HG02970 (cell line): Measurements from ENCODE around the gene ZMYND12.

Experiments used
- ATAC-seq: cut with Tn5 transposase; IDR thresholded peaks from one replicate; pipeline ENCODE4 v1.9.1; 2021; ENCODE audit warnings: mild to moderate bottlenecking, moderate library complexity, moderate number of reproducible peaks; ENCODE audit not compliant: unreplicated experiment, low FRiP score

The ZMYND12 gene

DNA sequence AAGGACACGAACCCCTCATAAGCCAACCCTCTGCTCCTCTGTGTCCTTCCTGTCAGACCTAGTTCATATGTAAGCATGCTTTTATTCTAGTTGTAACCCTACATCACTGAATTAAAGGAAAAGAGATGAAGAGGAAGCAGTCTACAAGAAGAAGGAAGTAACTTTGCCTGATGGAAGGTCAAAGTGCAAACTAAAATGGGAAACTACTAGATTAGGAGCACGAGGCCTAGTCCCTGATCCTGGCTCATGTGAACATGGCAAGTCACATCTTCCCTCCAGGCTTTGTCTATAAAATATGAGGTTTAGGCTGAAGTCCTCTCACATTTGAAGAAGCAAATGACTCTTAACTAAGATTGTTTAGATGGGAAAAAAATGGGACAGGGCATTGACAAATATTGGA lies 13.2 kb downstream of the ZMYND12 start:
- no peak for ATAC-seq

DNA sequence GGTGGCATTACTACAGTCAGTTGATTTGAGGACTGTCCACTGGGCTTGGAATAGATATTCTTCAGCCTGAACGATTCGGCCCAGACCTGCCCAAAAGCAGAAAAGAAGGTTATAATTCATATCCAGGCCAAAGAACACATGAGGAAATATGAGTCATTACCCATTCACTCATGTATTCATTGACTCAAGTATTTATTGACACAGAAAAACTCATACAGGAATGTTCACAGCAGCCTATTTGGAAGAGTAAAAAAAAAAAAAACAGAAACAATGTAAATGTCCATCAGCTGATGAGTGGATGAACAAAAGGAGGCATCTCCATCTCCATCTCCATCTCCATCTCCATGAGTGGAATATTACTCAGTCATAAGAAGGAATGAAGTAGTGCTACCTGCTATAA lies 15.9 kb downstream of the ZMYND12 start:
- ATAC-seq = no peak

DNA sequence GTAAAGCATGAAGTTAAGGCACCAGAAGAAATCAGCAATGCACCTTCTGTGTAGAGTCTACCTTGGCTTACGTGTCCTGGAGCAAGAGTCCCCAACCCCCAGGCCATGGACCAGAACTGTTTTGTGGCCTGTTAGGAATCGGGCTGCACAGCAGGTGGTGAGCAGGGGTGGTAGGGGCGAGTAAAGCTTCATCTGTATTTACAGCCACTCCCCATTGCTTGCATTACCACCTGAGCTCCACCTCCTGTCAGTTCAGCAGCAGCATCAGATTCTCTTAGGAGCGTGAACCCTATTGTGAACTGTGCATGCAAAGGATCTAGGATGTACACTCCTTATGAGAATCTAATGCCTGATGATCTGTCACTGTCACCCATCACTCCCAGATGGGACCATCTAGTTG lies 21.5 kb downstream of the ZMYND12 start:
- ATAC-seq = no peak

DNA sequence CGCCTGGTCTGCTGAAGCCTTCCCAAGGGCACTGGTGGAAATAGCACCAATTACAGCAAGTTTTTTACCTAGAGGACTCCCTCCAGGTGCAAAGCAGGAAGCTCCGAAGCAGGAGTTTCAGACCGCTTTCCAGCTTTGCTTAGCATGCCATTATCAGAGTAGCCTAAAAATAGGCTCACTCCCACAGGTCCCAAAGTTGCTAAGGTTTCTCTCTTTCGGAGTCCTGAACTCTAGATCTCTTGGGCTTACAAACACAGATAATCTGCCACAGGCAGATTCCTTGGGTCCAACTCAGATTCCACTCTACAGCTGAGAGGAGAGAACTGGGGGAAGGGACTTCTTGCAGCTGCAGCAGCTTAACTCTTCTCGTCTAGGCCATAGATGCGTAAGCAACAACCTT lies 22.5 kb downstream of the ZMYND12 start:
- no peak for ATAC-seq

DNA sequence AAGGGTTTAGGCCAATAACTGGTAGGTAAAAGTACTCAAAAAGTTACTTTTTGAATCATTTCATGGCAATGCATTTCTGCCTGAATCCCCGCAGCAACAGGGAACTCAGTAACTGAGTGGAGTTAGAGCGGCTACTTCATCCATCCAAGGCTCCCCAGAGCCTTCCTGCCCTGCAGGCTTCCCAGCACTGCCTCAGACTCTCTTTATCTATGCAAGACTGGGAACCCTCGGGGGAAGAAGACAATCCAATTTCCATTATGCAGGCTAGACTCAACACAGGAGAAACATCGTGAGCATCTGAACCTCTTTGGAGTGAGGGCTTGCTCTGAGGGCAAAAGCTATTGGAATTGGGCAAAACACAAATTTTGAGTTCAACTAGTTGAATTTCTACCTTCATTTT lies 23.1 kb downstream of the ZMYND12 start:
- ATAC-seq = no peak

DNA sequence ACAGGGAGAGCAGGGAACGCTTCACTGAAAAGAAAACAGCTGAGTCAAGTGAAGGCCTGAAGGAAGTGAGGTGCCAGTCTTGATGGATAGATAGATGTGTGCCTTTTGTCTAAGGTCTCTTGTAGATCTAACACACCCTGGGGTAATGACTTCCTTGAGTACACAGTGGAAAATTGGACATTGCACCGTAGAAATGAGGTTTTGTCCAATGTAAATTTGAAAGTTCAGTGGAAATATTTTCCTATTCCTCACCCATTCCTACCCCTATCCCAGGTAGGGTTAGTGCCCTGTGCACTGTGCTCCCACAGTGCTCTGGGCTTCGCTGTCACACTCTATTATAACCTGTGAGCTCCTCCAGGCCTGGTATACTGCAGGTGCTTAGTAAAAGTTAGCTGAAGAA lies 24.3 kb downstream of the ZMYND12 start:
- ATAC-seq = no peak

DNA sequence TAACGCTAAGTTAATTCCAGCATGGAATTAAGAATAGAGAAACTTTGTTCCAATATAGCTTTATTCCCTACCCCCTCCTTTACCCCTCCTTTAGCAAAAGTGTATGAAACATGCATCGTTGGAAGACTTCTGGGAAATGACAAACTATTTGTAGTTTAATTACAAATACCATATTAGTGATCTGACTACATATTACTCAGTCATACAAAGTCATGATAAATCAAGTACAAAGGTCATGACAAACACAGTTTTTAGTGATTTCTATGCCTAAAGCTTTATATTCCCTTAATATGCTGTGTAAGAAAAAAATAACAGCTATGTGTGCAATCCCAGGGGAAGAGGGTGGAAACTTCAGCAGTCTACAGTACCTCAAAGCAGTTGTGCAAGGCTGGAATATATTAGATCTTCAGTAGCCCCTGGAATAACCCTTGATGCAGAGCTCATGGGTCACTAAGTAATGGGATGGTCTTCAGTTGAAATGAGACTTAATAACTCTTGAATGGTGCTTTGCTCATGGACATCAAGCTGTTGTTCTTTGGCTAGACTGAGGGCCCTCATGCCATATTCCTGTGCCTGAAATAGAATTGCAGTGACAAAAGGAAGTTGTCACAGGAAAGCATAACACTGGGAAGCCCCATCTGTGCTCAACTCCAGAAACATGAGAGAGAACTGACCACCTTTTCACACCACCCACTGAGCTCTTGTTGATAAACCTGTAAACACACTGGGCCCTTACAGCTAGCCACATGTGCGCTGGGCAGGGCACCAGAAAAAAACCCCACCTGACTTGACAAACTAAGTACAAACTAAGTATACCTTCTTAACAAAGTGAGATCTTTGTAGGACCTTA lies 25.3 kb downstream of the ZMYND12 start:
- no peak for ATAC-seq

DNA sequence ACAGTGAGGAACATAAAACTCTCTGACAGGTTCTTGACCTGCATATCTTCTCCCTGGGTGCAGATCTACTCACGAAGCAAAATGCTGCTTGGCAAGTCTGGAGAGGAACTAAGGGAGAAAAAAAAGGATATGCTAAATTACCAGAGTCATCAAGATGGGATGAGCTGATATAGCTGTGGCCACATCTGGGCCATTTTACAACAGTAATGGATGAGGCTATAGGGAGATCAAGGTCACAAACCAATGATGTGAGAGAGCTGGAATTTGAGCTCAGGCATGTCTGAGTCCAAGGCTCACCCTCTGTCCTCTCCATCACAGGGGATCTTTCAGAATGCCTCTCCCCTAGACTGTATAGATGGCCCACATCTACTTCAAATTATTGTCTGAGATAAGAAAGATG lies 26.2 kb downstream of the ZMYND12 start:
- ATAC-seq = no peak

DNA sequence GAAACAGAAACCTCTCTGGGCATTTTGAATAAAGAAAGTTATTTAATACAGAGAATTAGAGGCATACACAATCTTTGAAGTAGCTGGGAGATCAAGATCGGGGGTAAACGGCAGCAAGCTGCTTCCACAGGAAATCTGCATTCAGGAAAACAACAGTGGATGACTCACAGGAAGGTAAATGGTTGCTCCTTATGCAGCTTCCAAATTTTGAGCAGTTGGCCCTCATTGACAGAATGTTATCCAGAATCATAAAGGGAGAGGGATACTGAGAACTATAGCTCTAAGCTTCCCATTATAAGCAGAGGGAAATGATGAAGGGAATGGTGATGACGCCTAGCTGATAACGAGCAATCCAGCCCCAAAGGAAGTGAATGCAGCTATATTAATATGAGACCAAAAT lies 28.6 kb downstream of the ZMYND12 start:
- no peak for ATAC-seq

DNA sequence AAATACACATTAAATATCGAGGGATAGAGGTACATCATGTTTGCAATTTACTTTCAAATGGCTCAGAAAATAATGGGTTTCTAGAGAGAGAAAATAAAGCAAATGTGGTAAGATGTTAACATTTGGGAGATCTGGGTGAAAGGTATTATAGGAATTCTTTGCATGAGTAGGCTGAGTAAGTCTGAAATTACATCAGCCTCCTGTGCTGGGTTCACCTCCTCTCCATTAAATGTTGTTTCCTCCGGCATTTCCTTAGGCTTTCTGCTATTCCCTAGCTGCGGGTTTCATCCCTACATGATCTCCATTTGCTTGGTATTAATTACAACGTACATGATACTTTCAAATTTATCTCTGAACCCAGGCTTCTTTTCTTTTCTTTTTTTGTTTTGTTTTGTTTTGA lies 31.6 kb downstream of the ZMYND12 start:
- no peak for ATAC-seq

DNA sequence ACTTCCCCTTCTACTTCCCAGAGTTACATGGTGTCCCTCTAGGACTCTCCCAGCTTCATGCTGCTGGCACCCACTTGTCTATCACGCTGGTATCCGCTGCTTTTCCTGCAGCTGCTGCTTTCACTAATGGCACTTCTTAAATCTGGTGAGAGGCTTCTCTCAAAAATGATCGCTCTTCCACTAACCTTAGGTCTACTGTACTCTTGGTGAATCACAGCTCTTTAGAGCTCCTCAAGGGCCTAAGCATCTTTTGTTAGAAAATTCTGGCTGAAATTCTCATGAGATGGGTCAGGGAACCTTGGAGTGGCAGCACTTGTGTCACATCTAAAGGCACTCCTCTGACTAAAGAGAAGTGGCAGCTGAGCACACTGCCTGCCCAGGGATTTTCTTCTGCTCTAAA lies 32.1 kb downstream of the ZMYND12 start:
- no peak for ATAC-seq

DNA sequence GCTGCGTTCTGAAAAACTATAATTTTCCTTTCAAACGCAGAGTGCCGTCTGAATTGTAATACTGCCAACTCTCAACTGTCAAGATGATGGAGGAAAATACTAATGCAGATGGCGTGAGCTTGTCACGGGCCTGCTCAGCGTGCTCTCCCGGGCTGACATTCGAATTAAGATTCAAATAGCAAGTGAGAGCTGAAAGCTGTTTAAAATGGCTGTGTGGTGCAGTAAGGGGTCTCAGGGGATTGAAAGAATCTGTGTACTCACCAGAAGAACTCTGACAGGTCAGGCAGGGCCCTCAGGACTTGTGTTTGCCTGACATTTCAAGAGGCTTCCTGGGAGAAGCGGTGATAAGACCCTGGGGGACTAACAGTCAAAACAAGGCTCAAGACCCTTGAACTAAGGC lies 33.1 kb downstream of the ZMYND12 start:
- ATAC-seq = no peak

DNA sequence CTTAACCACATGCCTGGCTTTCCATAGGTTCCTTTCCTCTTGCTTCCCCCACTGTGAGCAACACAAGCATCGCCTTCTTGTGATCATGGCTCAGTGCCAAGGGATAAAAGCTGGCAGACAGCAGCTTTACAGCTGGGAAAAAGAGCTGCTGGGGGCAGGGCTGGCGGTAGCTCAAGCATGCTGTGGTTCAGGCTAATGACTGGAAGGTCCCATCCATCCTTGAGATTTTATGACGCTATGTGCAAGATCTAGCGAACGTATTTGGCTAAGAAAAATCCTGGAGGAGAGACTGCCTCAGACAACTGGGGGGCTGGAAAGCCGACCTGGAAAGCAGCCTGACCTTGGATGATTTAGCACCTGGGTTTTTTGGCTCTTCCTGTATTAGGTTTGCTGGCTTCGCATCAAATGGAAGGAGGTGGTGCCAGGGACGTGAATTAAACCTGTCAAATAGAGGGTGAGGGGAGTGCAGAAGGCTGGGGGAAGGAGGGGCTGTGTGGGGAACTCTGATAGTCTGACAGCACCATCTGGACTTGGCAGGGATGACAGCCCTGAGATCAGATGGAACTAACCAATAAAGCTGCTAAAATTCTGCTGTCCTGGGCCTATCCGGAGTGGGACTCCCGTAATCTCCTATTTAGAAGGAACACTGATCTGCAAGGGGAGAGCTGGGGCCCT lies 34.8 kb downstream of the ZMYND12 start:
- ATAC-seq = no peak

DNA sequence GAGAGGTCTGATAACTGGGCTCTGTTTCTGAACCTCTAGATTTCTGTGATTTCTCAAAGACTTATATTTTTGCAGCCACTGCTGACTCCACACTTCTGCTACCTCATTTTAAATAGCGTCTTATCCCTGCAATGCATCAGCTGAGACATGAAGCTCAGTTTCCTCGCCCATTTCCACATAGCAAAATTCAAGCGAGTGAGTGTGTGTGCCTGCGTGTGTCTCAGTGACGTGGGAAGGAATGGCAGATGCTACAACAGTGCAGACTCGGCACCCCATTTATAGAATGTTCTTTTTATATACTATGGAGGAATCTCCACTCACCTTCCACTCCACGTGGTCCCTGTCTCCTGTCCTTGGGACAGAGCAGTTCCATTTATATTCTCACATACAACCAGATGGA lies 35.7 kb downstream of the ZMYND12 start:
- no peak for ATAC-seq

DNA sequence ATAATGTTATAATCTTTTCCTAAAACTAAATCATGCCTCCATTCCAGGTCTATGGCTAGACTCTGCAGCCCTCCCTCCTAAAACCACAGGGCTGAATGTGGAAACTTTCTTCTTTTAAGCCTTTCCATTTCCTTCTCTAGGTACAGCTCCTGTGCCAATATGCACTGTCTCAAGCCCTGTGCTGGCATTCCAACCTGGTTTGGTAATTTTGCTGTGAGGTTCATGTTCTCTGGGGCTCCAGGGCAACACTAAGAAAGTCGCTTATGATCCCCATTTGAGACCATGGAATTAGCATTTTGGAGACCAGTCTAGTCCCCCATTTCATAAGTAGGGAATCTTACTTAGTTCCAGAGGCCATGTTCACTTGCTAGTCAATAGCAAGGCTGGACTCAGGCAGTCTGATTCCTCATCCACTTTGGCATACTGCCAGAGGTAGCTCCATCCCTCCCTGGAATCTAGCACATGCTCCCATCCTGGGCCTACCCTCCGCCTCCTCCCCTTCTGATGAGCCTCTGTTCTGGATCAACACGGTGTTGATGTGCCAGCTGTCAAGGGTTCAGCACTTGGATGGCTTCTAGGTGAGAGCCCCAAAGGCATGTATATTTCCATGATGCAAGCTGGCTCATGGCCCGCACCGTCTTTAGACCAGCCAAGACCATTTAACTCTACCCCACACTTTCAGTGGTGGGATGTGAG lies 36.5 kb downstream of the ZMYND12 start:
- ATAC-seq = no peak

DNA sequence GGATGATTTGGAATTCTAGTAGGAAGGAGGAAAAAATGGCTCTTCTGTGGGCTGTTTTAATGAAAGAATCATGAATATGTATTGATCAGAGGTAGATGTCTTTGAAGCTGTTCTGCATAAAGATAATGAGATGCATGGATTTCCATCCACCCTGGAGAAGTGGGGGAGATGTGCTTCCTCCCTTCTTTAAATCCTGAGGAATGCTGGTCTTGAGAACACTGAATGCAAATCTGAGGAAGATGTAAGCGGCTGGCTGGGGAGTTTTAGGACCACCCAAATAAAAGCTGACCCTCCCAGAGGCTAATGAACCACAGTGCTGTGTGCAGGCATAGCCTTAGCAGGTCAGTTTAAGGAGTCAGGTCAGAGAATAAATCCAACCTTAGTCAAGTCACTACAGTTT lies 37.3 kb downstream of the ZMYND12 start:
- no peak for ATAC-seq

DNA sequence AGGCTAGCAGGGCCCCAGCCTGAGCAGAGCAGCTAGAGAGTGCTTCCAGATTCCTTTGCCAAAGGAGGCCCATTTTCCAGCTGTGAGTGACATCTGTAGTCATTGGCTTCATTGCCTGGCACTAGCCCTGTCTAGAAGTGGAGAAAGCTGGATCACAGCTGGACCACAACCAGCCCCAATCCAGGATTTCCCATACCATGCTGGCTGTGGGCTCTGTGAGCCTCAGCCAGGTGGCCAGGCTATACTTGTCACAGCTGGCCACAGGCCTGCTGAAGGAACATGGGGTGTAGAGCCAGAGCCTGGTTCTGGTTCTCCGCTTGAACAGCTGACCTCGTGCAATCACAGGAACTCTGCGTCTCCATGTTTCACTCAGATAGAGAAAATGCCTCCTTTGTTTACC lies 38.7 kb downstream of the ZMYND12 start:
- no peak for ATAC-seq

DNA sequence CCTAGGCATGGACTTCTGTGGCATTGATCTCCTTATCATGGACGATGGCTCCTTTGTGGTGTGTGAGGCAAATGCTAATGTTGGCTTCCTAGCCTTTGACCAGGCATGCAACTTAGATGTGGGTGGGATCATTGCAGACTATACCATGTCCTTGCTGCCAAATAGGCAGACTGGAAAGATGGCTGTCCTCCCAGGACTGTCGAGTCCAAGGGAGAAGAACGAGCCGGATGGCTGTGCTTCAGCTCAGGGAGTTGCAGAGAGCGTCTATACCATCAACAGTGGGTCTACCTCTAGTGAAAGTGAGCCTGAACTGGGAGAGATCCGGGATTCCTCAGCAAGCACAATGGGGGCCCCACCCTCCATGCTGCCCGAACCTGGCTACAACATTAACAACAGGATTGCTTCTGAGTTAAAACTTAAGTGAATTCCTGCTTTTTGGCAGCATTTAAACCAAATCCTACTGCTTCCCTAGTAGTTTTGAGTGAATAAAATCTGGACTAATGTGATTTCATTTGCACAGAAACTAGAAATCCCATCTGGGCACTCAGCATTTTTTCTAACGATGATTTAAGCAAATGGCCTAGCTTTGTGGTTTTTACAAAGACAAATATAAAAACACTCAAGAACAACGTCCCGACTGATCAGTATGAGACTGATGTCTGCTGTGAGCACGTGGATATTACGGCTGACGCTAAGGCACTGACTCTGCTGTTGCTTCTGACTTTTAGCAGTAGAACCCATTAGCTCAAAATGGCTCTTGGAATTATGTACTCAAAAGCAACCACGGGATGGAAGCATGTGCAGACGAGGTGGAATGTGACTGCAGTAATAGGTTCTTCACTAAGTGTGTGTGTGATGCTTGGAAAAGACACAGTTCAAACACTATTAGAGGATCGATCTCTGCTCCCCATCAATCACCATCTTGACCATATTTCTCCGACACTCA lies 41.0 kb downstream of the ZMYND12 start:
- no peak for ATAC-seq

DNA sequence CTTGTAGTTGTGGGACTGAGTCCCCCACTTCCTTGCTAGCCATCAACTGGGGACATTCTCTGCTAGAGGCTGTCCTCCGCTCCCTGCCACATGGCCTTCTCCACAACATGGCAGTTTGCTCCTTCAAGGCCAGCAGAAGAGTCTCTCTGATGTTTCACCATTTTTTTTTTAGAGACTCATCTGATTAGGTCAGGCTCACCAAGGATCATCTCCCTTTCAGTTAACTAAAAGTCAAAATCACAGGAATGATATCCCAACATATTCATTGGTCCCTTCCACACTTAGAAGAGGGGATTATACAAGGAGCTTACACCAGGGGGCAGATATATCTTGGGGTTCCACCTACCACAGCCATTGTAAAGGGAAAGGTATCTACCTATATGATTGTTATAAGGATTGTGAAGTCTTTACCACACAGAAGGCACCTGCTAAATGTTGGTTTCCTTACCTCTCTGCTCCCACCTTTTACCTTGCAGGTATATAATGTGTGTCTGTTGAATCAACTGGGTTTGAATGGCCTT lies 51.9 kb downstream of the ZMYND12 start:
- no peak for ATAC-seq
